HG03520 (cell line): ENCODE data around the gene CYB5R2.

Experiments
- ATAC-seq: cut with Tn5 transposase; IDR thresholded peaks from one replicate; pipeline ENCODE4 v1.9.1; 2021; ENCODE audit warnings: mild to moderate bottlenecking, moderate library complexity; ENCODE audit not compliant: unreplicated experiment

CYB5R2 gene

DNA sequence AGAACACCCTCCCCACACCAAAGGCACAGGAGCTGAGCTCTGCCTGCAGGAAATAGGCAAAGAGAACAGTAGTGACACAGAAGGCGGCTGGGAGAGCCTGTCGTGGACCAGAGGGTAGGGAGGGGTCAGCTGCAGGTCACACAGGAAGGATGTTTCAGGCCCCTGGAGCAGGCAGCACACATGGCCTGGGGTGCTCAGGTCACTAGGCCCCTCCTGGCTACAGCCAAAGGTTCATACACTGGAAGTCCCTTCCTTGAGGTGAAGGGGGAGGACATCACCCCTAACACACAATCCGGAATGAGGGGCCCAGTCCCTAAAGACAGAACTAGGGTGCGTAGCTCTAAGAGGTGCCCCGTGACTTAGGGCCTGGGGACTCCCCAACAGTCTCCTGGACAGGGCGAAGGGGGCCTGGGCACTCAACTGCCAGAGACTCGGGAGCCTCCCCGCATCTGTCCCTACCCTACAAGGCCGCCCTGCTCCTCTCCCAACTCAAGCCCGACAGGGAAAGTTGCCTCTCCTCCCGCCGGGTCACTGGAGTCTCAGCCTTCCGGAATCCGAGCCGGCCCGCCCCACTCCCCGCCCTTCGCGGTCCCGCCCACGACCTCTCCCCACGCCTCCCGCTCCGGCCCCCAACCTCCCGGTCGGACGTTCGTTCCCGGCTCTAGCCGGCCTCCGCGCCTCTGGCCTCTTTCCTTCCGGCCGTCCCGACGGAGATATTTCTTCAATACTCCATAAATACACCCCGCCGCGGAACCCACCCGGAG lies at the start of gene CYB5R2:
Gene CYB5R2, minus strand, starts transcription at position 541 of the 764 bp plus-strand sequence. CDS start 675 bp downstream, outside the sequence.
- no peak for ATAC-seq

DNA sequence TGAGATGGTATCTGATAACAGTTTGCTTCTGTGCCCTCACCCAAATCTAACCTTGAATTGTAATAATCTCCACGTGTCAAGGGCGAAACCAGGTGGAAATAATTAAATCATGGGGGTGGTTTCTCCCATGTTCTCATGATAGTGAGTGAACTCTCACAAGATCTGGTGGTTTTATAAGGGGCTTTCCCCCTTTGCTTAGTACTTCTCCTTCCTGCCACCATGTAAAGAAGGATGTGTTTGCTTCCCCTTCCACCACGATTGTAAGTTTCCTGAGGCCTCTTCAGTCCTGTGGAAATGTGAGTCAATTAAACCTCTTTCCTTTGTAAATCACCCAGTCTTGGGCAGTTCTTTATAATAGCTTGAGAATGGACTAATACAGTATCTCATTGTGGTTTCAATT lies 41.5 kb upstream of the CYB5R2 start:
- ATAC-seq = no peak

DNA sequence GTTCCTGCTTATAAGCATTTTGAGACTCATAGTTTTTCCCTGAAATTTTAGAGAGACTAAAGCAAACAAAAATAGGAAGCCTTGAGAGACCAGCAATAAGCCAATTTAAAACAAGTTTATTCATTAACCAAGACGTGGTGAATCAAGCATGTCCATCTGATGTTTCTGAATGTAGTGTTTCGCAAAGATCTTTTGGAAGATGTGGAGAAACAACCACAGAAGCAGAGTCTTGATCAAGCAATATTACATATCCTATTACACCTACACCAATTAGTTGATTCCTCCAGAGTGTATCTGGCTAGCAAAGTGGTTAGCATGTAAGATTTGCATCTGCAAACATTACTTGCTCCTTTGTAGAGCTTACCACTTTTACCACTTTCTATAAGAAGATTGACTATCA lies 33.1 kb upstream of the CYB5R2 start, which contains the start of gene OVCH2:
Gene OVCH2, minus strand, starts transcription at position 101 of the 400 bp plus-strand sequence. Its CDS starts 83 bp downstream, at position 18.
- ATAC-seq = no peak

- no peak for ATAC-seq
These were observed 30.4 kb upstream of the CYB5R2 start for GRCh38 chr11:7703740-7704139.

DNA sequence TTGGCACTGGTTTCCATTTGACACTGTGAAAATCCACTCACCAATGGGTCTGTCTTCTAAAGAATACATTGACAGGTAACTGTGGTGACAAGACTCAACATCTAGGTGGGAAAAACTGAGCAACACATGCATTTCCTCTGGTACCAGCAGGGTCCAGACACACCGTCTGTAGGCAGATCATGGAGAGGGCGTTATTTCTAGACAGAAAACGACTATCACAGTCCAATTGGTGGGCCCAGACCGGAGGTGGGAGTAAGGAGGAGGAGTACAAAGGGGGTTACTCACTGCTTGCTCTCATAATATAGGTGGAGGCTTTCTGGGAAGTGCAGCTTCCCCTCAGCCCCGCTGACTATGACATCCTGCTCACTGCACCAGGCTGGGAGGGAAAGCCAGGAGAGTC lies 23.1 kb upstream of the CYB5R2 start:
- ATAC-seq = no peak

- ATAC-seq = no peak
These were observed 20.9 kb upstream of the CYB5R2 start for GRCh38 chr11:7694235-7694634.

DNA sequence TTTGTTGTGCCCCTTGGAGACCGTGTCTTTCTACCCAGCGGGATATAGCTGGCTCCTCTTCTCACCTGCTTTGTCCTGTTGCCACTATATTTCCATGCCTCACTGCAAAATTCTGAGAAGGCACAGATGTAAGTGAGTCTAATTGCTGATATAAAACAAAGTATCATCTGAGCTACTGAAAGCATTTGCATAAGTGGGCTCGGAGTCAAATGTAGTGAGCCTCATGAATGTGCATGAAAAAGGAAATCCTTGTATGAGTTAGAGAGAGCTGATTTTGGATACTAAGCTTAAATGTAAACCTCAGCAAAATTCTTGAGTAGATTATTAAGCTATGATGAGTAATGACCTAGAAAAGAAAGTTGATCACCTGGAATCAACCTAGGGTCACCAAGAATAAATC lies 19.1 kb upstream of the CYB5R2 start:
- no peak for ATAC-seq

GRCh38 chr11:7691759-7692350 lies 18.6 kb upstream of the CYB5R2 start:
- ATAC-seq = no peak

GRCh38 chr11:7690648-7691047 lies 17.3 kb upstream of the CYB5R2 start:
- no peak for ATAC-seq

GRCh38 chr11:7689239-7689638 lies 15.9 kb upstream of the CYB5R2 start:
- ATAC-seq = no peak

DNA sequence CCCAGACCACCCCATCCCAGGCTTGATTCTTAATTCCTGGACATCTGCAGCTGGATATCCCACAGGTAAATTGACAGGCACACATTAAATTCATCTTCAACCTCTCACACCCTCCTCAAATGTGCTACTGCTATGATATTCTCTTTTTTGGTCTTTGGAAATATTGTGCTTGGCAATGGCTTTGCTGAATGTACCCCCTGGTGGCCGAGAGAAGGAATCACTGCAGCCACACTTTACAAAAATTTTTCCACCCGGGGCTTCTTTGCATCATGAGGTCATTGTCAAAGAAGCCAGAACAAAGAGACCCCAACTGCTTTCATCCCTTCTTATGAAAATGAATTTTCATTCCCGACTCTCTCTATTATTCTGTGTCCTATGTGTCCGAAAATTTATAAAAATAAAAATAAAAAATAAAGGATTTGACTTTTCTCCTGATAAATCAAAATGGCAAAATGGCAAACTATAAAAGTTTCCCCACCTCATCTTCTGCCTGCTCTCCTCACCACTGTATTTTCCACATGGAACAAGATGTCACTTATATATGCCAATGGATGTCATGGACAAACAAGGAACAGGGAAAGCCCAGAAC lies 15.0 kb upstream of the CYB5R2 start:
- no peak for ATAC-seq

DNA sequence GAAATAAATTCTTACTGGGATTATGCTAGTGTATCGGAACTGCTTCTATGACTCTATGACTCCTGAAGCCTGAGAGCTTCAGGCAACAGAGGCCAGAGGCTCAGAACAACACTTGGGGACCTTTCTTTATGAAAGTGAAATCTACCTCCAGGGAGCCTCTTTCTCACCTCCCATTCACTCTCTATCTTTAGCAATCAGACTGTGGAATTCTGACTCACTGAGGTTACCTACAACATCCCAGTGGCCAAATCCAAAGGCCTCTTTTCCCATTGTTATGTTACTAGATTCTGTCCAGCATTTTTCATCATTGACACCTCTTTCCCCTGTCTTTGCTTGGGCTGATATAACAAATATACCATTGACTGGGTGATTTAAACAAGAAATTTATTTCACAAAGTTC lies 14.1 kb upstream of the CYB5R2 start:
- no peak for ATAC-seq

DNA sequence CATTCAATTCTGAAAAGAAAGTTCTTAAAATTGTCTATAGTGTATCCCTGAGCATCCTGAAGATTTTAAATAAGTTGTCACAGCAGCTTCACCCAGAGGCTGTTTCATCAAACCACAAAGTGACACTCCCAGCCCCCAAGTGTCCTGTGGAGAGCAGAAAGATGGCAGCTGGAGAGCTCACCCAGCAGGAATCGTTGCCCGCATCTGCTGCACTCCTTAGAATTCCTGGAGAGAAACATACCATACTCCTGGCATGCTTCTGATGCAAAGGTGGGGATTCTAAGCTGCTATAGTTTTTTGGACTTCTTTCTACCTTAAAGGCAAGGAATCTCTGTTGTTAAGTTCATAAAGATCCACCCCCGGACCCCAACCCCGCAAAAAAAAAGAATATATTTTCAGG lies 13.5 kb upstream of the CYB5R2 start:
- no peak for ATAC-seq

GRCh38 chr11:7683571-7683970 lies 10.3 kb upstream of the CYB5R2 start:
- ATAC-seq = no peak

- no peak for ATAC-seq
These were observed 4.5 kb upstream of the CYB5R2 start for GRCh38 chr11:7677796-7678201.

- ATAC-seq = no peak
These were observed 3.8 kb upstream of the CYB5R2 start for GRCh38 chr11:7677071-7677470.

GRCh38 chr11:7675631-7676030 lies 2.3 kb upstream of the CYB5R2 start:
- ATAC-seq = no peak

DNA sequence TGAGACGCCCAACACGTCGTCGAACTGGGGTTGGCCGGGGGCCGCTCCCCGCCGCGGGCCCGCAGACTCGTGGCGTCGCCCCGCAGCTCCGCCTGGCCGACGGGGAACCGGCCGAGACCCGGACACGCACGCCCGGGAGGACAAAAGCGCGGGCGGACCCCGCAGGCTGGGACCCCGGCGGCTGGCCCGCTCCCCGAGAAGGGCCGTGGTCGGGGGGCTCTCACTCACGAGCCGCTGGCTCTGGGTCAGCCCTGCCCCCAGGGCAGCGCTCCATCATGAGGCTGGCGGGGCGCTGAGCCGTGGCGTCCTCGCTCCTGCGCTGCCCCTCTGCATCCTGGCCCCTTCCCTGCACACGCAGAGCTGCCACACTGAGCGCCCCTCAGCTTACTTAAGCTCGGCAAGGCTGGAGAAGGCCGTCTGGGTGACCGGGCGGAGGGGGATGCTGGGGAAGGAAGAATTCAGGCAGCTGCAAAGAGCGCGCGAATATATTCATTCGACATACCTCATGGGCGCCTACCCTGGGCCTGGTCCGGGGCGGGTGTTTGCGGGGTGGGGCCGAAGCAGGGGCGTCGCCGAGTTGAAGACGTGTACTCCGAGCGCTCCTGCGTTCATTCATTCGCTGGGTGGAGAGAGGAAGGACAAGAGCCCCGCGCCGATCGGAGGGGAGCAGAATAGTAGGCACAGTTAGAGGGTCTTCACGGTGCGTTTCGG lies 579 bp upstream of the CYB5R2 start:
- ATAC-seq = no peak

DNA sequence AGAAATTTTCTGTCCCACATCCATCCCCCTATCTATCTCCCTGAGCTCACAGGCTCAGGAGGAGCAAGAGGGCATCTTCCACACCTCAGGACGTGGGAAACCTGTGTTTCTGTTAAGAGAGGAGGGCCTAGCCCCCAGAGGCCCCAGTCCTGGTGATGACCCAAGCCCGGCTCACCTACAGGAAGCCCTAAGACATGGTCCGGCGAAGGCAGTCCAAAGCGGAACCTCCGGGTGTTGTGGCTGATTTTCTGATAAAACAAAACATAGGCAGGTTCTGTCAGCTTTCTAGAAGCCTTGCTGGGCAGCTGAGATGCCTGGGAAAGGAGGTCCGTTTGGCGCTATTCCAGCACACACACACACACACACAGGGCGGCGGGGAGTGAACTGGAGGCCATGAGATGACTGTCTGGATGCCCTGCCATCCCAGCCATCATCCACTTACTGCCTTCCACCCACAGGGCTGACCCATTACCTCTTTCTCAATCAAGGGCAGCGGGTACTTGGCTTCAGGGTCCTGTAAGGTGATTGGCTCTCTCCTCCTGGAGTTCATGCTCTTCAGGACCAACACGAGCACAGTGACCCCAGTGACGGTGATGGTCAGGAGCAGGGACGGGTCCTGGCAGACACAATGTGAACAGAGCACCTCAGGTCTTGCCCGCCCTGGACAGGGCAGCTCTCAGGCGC lies 882 bp downstream of the CYB5R2 start:
- no peak for ATAC-seq

- ATAC-seq = peak; percentile 54
These were observed 1.7 kb downstream of the CYB5R2 start for GRCh38 chr11:7671347-7672215.
